ENCODE measurements around the gene DOCK1.

DOCK1 gene

GRCh38 chr10:126904818-126905701 lies at the start of gene DOCK1:
DOCK1 (plus strand) TSS chr10:126905428; CDS start chr10:126905518, 90 bp downstream.
- H3K4me3 ChIP-seq (ENCODE audit: control insufficient read depth, low read depth, low read length): peak within 1 kb of the TSS; percentile 91
- DNase-seq (ENCODE audit: low read depth): no peak
- TF ChIP-seq CTCF (IDR thresholded peaks at IDR 0.05; ENCODE audit: control insufficient read depth, insufficient read depth, low read depth, low read length, missing control alignments): no peak

- no peak overlapping the region for H3K4me3 ChIP-seq (ENCODE audit: control insufficient read depth, low read depth, low read length)
- DNase-seq (ENCODE audit: low read depth): no peak
- TF ChIP-seq CTCF (IDR thresholded peaks at IDR 0.05; ENCODE audit: control insufficient read depth, insufficient read depth, low read depth, low read length, missing control alignments): no peak
Observed at GRCh38 chr10:126857178-126857806, 47.9 kb upstream of the DOCK1 start.

- peak; percentile 100 for DNase-seq (ENCODE audit: low read depth)
- H3K4me3 ChIP-seq (ENCODE audit: control insufficient read depth, low read depth, low read length): no peak overlapping the region
- no peak for TF ChIP-seq CTCF (IDR thresholded peaks at IDR 0.05; ENCODE audit: control insufficient read depth, insufficient read depth, low read depth, low read length, missing control alignments)
Observed at GRCh38 chr10:126867567-126868365, 37.5 kb upstream of the DOCK1 start.

GRCh38 chr10:126868371-126868770 lies 36.9 kb upstream of the DOCK1 start:
- no peak for DNase-seq (ENCODE audit: low read depth)
- no peak overlapping the region for H3K4me3 ChIP-seq (ENCODE audit: control insufficient read depth, low read depth, low read length)
- TF ChIP-seq CTCF (IDR thresholded peaks at IDR 0.05; ENCODE audit: control insufficient read depth, insufficient read depth, low read depth, low read length, missing control alignments): no peak

- TF ChIP-seq CTCF (IDR thresholded peaks at IDR 0.05; ENCODE audit: control insufficient read depth, insufficient read depth, low read depth, low read length, missing control alignments): no peak
- H3K4me3 ChIP-seq (ENCODE audit: control insufficient read depth, low read depth, low read length): no peak overlapping the region
- DNase-seq (ENCODE audit: low read depth): no peak
Observed at GRCh38 chr10:126872135-126872534, 33.1 kb upstream of the DOCK1 start.

GRCh38 chr10:126872768-126873167 lies 32.5 kb upstream of the DOCK1 start:
- DNase-seq (ENCODE audit: low read depth): no peak
- H3K4me3 ChIP-seq (ENCODE audit: control insufficient read depth, low read depth, low read length): no peak overlapping the region
- TF ChIP-seq CTCF (IDR thresholded peaks at IDR 0.05; ENCODE audit: control insufficient read depth, insufficient read depth, low read depth, low read length, missing control alignments): no peak
